ENCODE measurements around the gene HOXC12.
A peak's percentile ranks its signal among the peaks of the same experiment; 100 is the strongest.

HOXC12 gene

DNA sequence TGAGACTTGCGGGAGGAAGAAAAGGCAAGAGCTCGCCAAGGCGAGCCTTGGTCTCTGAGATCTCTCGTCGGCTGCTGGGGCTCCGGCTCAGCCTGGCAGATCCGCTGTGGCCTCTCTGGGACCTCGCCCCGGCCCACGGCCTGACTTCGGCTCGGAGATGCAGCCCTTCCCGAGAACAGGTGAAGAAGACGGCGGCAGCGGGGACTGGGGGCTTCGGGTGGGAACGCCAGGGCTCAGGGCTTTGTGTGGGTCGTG is 39.2 kb downstream of the HOXC12 start:
- H3K9me3 ChIP-seq (ENCODE audit: control insufficient read depth, low read depth, low read length): no peaks in the 10 kb centered on the region
- no peak overlapping the region for H3K27ac ChIP-seq (ENCODE audit: low read length)
- peaks cover 100% of the 10 kb centered on the region for H3K27me3 ChIP-seq (ENCODE audit: control insufficient read depth, insufficient read depth, low read length)
- H3K36me3 ChIP-seq (ENCODE audit: control insufficient read depth, low read depth, low read length): no peaks in the 10 kb centered on the region
- H3K9ac ChIP-seq (ENCODE audit: low read length): no peak overlapping the region
- peaks cover 7% of the 10 kb centered on the region for H3K4me1 ChIP-seq (ENCODE audit: control insufficient read depth, low read depth, low read length)
- H3K4me3 ChIP-seq (ENCODE audit: low read length): no peak overlapping the region

DNA sequence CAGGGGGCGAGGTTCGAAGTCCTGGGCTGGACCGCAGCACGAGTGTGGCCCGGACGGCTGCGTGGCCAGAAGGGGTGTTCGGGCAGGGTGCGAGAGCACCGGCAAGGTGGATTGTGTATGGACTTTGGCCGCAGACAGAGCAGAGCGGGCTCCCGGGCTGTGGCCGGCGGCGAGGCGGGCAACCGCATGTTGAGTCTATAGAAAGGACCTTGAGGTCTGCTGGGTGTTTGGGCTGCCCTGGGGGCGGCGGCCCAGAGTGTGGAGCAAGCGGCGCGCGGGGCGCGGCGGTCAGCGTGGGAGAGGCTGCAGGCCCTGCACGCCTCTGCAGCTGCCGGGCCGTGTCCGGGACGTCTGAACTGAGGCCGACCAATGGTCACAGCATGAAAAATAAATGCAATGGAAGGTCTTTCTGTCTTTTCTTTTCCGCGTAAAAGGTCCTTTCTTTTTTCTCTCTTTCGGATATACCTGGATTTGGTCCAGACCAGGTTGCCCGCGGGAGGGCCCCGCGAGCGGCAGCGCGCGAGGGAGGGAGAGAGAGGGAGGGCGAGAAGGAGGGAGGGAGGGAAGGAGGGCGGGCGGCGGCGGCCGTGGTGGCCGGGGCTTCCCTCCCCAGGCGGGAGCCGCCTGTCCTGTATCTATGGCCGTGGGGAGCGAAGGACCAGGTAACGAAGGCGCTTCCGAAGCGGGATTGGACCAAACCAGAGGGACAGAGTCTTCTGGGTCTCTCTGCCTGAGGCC is 39.7 kb downstream of the HOXC12 start:
- Histone ChIP-seq H3K27ac (ENCODE audit: low read length) (no peak overlapping the region), H3K27me3 (ENCODE audit: control insufficient read depth, insufficient read depth, low read length) (peaks cover 100% of the 10 kb centered on the region), H3K4me3 (ENCODE audit: low read length) (peak overlapping the region; percentile 13)

DNA sequence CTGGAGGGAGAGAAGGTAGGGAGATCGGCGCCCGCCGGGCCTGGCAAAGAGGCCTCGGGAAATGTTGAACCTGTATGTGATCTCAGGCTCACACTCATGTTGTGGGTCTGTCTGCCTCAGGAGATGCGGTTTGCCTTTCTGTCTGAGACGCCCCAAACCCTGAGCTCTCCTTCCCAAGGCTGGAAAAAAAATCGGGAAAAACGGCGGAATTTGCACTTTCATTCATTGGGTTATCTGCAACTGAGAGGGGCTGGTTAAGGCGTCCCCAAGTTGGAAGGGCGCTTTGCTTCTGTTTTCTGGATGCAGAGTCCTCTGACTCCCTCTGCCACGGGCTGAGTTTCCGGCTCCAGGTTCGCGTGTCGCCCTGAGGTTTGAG is 40.3 kb downstream of the HOXC12 start:
- no peaks in the 10 kb centered on the region for H3K36me3 ChIP-seq (ENCODE audit: control insufficient read depth, low read depth, low read length)
- H3K4me1 ChIP-seq (ENCODE audit: control insufficient read depth, low read depth, low read length): peaks cover 7% of the 10 kb centered on the region
- no peak overlapping the region for H3K9ac ChIP-seq (ENCODE audit: low read length)
- H3K9me3 ChIP-seq (ENCODE audit: control insufficient read depth, low read depth, low read length): no peaks in the 10 kb centered on the region
- H3K27ac ChIP-seq (ENCODE audit: low read length): no peak overlapping the region
- peak overlapping the region; percentile 13 for H3K4me3 ChIP-seq (ENCODE audit: low read length)
- peaks cover 100% of the 10 kb centered on the region for H3K27me3 ChIP-seq (ENCODE audit: control insufficient read depth, insufficient read depth, low read length)

More for the DNA sequence above, 39.7 kb downstream of the HOXC12 start:
- Histone ChIP-seq H3K9ac (ENCODE audit: low read length) (no peak overlapping the region), H3K36me3 (ENCODE audit: control insufficient read depth, low read depth, low read length) (no peaks in the 10 kb centered on the region), H3K9me3 (ENCODE audit: control insufficient read depth, low read depth, low read length) (no peaks in the 10 kb centered on the region), H3K4me1 (ENCODE audit: control insufficient read depth, low read depth, low read length) (peaks cover 7% of the 10 kb centered on the region)

DNA sequence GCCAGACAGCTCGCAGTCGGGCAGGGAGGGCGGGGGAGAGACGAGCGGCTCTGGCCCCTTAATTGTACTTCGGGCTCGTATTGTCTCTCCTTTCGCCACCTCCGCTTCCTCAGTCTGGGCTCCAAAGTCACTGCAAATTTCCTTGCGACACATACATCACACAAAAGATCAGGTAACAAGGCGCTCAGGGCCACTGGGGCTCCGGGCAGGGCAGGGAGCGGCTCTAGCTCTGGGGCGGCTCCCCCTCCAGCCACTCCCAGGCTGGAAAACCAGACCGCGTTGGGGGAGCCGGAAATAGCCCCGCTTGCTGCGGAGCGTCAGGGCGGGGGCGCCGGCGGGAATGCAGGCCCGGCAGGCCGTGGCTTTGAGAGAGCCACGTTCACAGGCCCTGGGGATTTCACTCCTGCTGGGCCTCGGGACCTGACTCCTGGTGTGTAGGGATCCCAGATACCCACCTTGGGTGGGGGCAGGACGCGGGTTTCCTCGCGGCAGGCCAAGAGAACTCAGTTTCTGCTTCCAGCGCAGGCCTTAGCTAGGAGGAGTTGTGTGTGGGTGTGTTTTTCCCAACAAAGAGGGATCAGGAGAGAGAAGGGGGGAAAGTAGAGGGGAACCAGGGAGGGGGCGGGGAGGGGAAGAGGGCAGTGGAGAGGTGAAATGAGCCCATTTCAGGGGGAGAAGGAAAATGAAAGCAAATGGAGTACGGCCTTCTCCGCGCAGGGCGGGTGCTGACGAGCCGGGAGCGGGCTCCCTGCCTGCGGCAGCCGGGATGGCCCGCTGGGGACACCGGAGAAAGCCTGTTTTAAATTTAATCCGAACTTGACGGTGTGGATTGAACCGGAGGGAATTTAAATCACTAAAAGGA is 40.9 kb downstream of the HOXC12 start:
- H3K9me3 ChIP-seq (ENCODE audit: control insufficient read depth, low read depth, low read length): no peaks in the 10 kb centered on the region
- peak overlapping the region; percentile 27 for H3K4me3 ChIP-seq (ENCODE audit: low read length)
- peaks cover 7% of the 10 kb centered on the region for H3K4me1 ChIP-seq (ENCODE audit: control insufficient read depth, low read depth, low read length)
- no peaks in the 10 kb centered on the region for H3K36me3 ChIP-seq (ENCODE audit: control insufficient read depth, low read depth, low read length)
- H3K27ac ChIP-seq (ENCODE audit: low read length): no peak overlapping the region
- H3K27me3 ChIP-seq (ENCODE audit: control insufficient read depth, insufficient read depth, low read length): peaks cover 100% of the 10 kb centered on the region
- no peak overlapping the region for H3K9ac ChIP-seq (ENCODE audit: low read length)

DNA sequence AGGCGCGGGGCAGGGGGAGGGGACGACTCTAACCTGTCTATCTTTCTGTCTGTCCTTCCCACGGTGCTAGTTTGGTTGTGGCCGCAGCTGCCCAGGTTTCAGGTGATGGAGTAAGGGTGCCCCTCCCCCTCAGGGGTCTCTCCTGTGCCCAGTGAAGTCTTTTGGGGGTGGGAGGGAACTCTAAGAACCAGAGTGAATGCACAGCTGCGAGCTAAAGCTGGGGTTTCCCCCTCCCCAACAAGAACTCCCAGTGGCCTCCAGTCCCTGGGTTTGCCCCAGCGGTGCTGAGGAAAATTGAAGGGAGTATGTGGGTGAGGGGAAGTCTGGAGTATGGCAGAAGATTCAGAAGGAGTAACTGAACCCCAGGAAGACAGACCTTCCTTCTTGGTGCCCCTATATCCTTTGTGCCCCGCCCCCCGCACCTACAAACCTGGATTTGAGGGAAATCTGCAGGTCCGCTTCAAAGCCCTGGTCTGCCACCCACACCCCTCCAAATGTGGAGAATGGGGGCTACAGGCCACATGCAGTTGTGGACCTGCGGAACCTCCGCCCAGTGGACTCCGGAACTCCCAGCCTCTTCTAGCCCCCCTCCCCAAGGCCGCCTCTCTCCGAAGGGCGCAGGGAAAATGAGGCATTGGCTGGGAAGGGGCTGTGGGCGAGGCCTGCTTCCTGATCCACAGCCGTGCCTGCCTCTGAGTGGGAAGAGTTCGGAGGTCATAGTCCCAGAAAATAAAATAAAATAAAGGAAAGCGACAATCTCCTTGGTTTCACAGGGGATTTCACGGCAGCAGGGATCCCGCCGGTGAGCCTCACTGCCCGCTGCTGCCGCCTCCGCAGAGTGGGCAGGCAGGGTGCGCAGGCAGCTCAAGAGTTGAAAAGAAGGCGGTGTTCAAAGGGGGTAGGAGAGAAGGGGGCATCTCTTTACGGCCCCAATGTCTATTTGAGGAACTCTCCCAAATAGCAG is 41.8 kb downstream of the HOXC12 start:
- peak overlapping the region; percentile 27 for H3K4me3 ChIP-seq (ENCODE audit: low read length)
- no peak overlapping the region for H3K9ac ChIP-seq (ENCODE audit: low read length)
- peaks cover 100% of the 10 kb centered on the region for H3K27me3 ChIP-seq (ENCODE audit: control insufficient read depth, insufficient read depth, low read length)

DNA sequence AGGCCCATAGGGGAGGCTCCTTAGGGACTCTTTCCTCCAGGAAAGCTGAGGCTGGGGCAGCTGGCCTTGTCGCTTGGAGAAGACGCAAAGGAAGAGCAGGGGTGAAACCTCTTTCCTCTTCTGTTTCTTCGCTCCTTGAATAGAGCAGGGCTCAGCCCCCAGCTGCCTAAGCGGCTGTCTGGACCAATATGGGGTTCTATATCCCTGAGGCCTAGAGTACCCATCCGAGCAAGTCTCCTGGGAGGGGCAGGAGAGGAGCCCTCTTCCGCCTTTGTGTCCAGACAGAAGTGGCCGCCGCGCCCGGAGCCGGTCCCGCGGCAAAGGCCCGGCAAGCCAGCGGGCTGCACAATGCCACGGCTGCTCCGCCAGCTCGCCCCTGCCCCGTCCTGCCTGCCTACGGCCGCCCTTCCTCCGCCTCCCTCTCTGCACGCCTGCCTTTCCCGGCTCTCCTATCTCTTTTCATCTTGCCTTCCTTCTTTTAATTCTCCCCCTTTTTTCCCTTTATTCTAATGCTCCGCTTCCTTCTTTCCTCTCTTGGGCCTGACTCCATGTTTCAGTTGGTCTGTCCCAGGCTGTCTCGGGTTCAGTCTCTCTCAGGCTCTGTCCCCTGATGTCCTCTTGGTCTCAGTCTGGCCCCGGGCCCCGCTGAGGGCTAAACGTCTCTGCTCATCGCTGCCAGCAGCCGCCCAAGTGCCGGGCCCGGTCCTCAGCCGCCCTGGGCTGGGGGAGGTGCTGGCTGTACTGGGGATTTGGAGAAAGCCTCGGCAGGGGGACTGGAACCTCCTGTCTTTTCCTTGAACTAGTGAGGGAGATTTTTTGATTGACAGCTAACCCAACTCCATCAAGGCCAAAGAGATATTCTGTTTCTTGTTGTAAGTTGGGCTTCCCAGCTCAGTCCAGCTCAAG is 42.8 kb downstream of the HOXC12 start:
- H3K4me3 ChIP-seq (ENCODE audit: low read length): no peak overlapping the region
- no peaks in the 10 kb centered on the region for H3K9me3 ChIP-seq (ENCODE audit: control insufficient read depth, low read depth, low read length)
- peaks cover 100% of the 10 kb centered on the region for H3K27me3 ChIP-seq (ENCODE audit: control insufficient read depth, insufficient read depth, low read length)
- peaks cover 7% of the 10 kb centered on the region for H3K4me1 ChIP-seq (ENCODE audit: control insufficient read depth, low read depth, low read length)
- H3K27ac ChIP-seq (ENCODE audit: low read length): no peak overlapping the region
- H3K9ac ChIP-seq (ENCODE audit: low read length): no peak overlapping the region
- no peaks in the 10 kb centered on the region for H3K36me3 ChIP-seq (ENCODE audit: control insufficient read depth, low read depth, low read length)

More for the DNA sequence above, 41.8 kb downstream of the HOXC12 start:
- Histone ChIP-seq H3K36me3 (ENCODE audit: control insufficient read depth, low read depth, low read length) (no peaks in the 10 kb centered on the region), H3K27ac (ENCODE audit: low read length) (no peak overlapping the region), H3K4me1 (ENCODE audit: control insufficient read depth, low read depth, low read length) (peaks cover 7% of the 10 kb centered on the region), H3K9me3 (ENCODE audit: control insufficient read depth, low read depth, low read length) (no peaks in the 10 kb centered on the region)

DNA sequence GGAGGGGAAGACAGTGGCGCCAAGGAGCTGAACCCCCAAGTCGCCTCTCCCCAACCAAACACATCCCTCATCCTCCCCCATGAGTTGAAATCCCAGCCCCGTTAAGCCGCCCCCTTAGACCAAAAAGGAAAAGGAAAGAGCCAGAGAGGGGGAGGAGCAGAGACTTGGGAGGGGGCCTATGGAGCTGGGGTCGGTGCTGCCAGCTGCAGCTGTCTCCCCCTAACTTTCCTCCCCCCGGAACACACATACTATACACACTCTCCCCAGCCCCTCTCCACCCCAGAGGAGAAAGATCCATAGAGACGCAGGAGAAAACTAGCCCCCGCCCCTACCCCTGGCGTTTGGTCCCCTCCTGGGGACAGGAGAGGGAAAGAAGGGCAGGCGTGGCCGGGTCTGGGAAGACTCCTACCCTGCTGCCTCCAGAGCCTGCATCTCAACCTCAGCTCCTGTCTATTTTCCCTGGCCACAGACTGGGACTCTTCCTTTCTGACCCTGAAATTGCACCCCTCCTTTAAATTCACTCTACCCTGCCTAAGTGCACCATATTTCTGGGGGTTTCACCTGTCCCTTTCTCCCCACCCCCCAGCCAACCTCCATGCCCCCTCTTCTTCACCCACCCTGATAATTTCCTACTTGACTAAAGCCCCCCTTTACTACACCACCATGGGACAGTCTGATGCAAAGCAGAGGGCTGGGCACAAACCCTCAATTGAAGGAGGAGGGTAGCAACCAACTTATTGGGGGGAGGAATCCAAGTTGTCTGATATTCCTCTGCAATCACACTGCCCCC is 43.6 kb downstream of the HOXC12 start:
- peaks cover 100% of the 10 kb centered on the region for H3K27me3 ChIP-seq (ENCODE audit: control insufficient read depth, insufficient read depth, low read length)
- H3K36me3 ChIP-seq (ENCODE audit: control insufficient read depth, low read depth, low read length): no peaks in the 10 kb centered on the region
- peaks cover 7% of the 10 kb centered on the region for H3K4me1 ChIP-seq (ENCODE audit: control insufficient read depth, low read depth, low read length)
- no peak overlapping the region for H3K9ac ChIP-seq (ENCODE audit: low read length)
- no peak overlapping the region for H3K27ac ChIP-seq (ENCODE audit: low read length)
- H3K9me3 ChIP-seq (ENCODE audit: control insufficient read depth, low read depth, low read length): no peaks in the 10 kb centered on the region
- H3K4me3 ChIP-seq (ENCODE audit: low read length): no peak overlapping the region

DNA sequence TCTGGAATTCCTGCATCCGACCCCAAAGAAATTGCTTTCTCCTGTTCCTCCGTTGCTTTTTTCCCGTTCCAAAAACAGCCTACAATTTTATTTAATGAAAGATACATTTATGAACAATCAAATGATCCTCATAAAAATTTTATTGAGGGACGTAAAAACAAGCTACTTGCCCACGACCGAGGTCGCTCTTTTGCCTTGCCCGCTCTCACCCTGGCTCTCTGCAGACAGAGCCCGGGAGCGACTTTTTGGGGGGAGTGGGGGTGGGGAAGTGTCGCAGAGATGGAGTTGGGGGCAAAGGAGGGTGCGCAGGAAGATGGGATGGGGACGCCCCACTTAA is 44.2 kb downstream of the HOXC12 start:
- Histone ChIP-seq H3K27ac (ENCODE audit: low read length) (no peak overlapping the region), H3K4me1 (ENCODE audit: control insufficient read depth, low read depth, low read length) (peaks cover 7% of the 10 kb centered on the region), H3K36me3 (ENCODE audit: control insufficient read depth, low read depth, low read length) (no peaks in the 10 kb centered on the region), H3K4me3 (ENCODE audit: low read length) (no peak overlapping the region), H3K9ac (ENCODE audit: low read length) (no peak overlapping the region), H3K27me3 (ENCODE audit: control insufficient read depth, insufficient read depth, low read length) (peaks cover 100% of the 10 kb centered on the region), H3K9me3 (ENCODE audit: control insufficient read depth, low read depth, low read length) (no peaks in the 10 kb centered on the region)

DNA sequence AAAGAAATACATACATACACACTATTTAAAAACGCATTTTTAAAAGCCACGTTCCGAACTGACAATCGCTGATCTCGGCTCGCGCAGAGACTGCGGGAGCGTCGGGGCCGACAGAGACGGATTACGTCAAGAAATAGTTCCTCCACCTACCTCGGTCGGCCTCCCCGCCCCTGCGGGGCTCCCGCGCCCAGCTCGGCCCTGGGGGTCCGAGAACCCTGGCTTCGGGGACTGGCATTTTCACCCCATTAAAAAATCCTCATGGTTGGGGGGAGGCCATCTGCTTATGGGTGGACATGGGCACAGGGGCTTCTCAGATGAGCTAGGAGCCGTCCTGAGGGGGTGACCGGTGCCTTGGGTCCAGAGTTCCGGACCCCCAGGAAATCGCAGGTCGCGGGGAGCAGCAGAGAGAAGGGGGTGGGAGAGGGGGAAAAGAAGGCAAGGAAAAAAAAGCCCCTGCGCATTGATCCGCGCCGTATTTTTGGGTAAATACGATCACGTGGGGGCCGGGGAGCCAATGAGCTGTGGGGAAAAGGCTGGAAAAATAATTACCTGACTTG is 44.9 kb downstream of the HOXC12 start:
- Histone ChIP-seq H3K27ac (ENCODE audit: low read length) (no peak overlapping the region), H3K27me3 (ENCODE audit: control insufficient read depth, insufficient read depth, low read length) (peaks cover 100% of the 10 kb centered on the region), H3K36me3 (ENCODE audit: control insufficient read depth, low read depth, low read length) (no peaks in the 10 kb centered on the region), H3K9me3 (ENCODE audit: control insufficient read depth, low read depth, low read length) (no peaks in the 10 kb centered on the region), H3K9ac (ENCODE audit: low read length) (no peak overlapping the region), H3K4me3 (ENCODE audit: low read length) (peak overlapping the region; percentile 35), H3K4me1 (ENCODE audit: control insufficient read depth, low read depth, low read length) (peaks cover 7% of the 10 kb centered on the region)
